D721Med (cell line): ENCODE data around the gene CAPZB.

Source experiments
- DNase-seq: peaks from one replicate; pipeline ENCODE4 v3.0.0; 2011; ENCODE audit warnings: low spot score; ENCODE audit not compliant: insufficient read length
- FAIRE-seq: peaks from 2 replicates; lab custom pipeline; 2011; peaks lifted over from hg19 to GRCh38; lab: Jason Lieb, UNC
- CTCF ChIP-seq: IDR thresholded peaks from 2 replicates; pipeline ENCODE4 v1.5.1; 2012; ENCODE audit warnings: mild to moderate bottlenecking, control low read depth; ENCODE audit not compliant: insufficient read depth; ENCODE audit errors: missing control alignments

Gene CAPZB

GRCh38 chr1:19412654-19413053 is 72.7 kb downstream of the CAPZB start:
- FAIRE-seq (no peak), DNase-seq (no peak)
- TF ChIP-seq CTCF: no peak

DNA sequence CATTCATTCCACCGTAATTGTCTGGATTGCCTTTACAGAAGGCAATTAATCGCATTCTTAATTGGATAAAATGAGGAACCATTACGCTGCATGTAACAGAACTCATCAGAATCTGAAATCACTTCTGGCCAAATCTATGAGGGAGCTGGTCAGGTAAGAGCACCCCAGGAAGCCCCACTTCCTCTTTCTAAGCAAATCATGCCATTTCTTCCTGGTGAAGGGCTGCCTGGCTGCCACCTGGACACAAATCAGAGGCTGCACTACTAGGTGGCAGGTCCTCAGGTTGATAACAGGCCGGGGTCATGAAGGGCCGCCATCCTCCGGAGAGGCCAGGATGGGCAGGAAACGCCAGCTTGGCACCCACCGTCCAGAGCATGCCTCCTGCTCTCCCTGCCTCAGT is 73.7 kb downstream of the CAPZB start:
- TF ChIP-seq CTCF: no peak
- no peak for DNase-seq
- no peak for FAIRE-seq

DNA sequence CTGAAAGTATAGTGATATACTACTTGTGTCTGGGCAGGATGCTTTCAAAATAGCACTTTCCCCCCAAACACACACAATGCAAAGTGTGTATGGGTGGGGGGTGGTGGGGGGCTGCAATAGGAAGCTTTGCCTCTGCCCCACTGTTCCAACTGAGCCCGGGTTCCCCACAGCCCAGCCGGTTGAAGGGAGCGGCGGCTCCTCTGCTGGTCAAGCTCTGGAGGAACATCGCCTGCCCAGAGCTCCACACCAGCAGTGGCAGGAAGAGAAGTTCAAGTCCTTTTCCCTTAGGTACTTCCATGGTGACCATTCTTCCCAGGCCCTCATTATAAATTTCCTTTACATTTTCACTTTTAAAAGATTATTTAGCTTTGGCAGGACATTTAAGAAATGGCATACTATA is 74.9 kb downstream of the CAPZB start:
- no peak for TF ChIP-seq CTCF
- DNase-seq (no peak), FAIRE-seq (no peak)

DNA sequence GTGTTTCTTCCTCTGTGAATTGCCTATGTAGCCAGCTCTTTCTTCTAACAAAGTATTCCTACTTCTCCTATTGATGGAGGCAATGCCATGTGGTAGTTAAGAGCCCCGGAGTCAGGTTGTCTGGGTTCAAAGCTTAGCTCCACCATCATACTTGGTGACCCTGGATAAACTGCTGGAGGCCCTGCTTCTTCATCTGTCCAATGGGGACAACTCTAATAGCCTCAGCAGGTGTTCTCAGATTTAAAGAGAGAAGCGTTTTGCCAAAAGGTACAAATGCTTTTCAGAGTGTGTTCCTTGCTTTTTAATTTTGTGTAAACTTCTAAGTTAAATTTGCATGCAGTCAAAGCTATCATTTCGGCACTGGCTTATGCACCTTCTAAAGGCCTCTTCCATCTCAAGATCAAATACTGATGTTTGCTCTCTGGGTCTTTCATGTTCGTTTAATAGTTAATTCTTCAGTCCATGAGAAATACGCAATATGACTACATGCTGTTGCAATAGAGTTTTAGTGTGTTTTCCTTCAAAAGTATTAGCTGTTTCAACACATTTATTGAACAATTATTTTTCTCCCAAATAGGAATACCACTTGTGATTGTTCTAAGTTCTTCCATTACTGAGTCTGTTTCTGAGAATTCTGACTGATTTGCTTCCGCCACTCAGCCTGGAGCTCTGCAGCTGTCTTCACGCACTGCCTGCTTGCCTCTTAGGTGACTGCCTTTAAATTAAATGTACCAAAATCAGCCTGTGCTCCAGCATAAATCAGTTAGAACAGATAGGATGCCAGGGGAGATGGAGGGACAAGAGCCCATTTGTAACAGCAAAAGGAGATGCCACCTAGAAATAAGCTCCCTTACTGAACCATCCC is 75.6 kb downstream of the CAPZB start:
- FAIRE-seq: no peak
- no peak for TF ChIP-seq CTCF
- DNase-seq: no peak

DNA sequence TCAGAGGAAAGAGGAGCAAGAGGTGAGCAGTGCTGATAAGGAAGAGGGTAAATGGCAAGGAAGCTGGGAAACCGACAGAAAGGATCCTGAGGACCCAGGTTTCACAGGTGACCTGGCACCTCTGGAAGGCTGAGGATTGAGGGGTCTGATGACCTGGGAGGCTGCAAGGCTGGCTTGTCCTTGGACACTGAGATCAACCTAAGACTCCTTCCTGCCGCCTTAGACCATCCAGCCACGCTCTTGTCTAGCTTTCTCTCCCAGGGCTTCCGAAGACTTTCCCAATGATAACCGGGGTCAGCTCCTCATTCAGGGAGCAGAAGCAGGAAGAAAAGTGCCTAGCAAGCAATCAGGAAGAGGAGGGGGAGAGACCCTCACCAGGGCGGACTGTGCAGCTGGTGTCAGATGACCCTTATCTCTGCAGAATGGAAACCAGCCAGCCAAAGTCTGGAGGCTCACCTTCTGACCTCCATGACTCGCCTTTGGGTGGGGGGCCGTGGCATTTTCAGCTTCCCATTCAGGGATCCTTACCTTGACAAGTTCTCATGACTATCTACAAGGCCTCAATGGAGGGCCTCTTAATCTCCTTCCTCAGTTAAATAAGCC is 77.7 kb downstream of the CAPZB start:
- FAIRE-seq: no peak
- TF ChIP-seq CTCF: no peak

GRCh38 chr1:19406680-19407079 is 78.7 kb downstream of the CAPZB start:
- FAIRE-seq (no peak), DNase-seq (no peak)
- TF ChIP-seq CTCF: no peak

More for the DNA sequence above, 77.7 kb downstream of the CAPZB start:
- DNase-seq: no peak

GRCh38 chr1:19405761-19406487 is 79.4 kb downstream of the CAPZB start:
- FAIRE-seq (no peak), DNase-seq (no peak)
- TF ChIP-seq CTCF: no peak
